HG03108 (cell line): ENCODE data around the gene AUTS2.

ENCODE experiments used
- ATAC-seq: cut with Tn5 transposase; IDR thresholded peaks from one replicate; pipeline ENCODE4 v1.9.1; 2021; ENCODE audit warnings: moderate library complexity; ENCODE audit not compliant: unreplicated experiment

The AUTS2 gene

DNA sequence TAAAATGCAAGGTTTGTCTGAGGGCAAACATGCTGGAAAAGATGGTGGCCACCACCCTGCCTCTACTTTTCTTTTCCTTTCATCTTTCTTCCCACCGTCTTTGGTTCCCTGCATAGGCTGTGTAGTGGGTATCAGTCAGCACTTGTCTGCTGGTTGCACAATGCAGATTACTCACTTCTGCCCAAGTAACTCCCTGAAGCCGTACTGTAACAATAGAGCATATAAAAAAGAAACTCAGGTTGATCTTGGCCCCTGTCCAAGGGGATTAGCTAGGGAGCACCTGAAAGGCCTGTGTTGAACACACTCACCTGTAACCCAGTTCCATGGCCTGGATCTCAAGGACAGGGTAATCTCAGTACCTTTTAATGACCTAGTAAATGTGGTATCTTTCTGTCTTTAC, 1000.7 kb downstream of the AUTS2 start:
- no peak for ATAC-seq

DNA sequence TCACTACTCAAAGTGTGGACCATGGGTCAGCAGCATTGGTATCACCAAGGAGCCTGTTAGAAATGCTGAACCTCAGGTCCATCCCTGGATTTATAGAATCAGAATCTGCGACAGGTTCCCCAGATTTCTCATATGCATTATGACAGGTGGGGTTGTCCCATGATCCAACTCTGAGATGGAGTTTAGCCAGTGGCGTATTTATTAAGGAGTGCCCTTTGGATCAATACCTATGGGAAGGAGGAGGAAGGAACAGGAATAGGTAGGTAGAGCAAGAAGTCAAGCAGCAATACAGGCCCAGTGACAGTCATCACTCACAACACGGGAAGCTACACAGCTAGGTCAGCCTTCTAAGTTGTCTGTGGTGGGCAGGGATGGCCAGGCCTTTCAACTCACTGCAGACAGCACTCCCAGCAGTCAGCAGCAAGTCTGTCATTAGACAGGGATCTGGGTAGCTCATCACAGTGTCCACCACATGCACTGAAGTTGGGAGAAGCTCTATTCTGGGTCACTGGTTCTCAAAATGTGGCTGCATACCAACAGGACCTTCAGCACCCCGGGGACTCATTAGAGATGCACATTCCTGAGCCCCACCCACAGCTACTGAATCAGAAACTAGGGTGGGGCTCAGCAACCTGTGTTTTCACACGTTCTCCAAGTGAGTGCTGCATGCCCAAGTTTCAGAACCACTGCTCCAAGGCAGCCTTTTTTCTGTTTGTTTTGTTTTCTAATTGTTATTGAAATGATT, 1001.3 kb downstream of the AUTS2 start:
- no peak for ATAC-seq

DNA sequence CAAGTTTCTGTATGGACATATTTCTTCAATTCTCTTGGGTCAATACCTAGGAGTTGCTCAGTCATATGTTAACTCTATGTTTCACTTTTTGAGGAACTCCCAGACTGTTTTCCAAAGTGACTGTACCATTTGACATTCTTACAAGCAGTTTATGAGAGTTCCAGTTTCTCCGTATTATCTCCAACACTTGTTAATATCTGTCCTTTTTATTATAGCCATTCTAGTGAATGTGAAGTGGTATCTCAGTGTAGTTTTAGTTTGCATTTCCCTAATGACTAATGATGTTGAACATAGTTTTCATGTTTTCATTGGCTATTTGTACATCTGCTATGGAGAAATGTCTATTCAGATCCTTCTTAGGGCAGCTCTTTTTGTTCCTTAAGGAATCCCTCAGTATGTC, 1002.7 kb downstream of the AUTS2 start:
- no peak for ATAC-seq

DNA sequence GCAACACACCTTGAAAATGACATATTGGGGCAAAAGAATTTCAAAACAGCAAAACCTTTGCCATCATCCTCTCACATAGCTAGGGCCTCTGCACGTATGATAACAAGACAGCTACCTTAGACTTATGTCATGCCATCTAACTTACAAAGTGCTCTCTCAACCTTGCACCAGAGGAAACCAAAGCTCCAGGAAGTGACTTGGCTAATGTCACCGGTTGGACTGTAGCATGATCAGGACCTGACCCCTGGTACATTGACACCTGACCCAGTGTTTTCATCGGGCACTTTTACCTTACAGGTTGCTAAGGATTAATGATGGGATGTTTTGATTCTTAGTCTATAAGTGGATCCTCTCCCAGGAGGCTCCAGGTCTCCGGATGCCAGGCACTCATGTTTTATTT, 1003.8 kb downstream of the AUTS2 start:
- no peak for ATAC-seq

DNA sequence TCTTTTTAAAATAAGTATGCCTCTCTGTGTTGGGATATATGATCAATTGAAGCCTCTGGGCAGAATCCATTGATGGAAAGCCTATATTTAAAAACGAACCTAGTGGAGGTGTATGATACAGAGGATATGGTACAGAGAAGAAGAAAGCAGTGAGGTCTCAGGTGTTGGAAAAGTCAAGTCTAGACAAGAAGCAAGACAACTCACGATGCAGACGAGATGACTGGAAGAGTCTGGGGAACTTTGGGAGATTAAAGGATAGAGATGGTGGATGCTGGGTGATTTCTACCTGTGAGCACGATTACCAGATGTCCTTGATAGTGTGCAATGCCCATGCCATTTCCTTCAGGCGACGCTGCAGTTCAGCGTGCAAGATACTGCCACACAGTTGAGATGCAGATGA, 1009.0 kb downstream of the AUTS2 start:
- ATAC-seq: no peak

DNA sequence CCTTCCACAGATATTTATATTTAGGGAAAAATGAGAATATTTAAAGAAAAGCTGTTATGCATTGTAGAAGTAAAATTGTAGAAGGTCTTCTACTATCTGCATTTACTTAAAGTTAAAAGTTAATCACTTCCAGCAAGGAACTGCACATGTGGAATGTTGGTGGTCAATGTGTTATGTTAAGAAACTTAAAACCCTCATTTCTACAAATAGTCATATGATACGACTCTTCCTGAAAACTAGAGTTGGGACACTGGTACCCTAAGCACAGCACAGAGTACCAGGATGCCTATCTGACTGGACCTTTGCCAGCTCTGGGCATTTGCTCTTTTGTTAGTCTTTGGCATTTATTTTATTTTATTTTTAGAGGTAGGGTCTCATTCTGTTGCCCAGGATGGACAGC, 1009.5 kb downstream of the AUTS2 start:
- ATAC-seq: no peak

DNA sequence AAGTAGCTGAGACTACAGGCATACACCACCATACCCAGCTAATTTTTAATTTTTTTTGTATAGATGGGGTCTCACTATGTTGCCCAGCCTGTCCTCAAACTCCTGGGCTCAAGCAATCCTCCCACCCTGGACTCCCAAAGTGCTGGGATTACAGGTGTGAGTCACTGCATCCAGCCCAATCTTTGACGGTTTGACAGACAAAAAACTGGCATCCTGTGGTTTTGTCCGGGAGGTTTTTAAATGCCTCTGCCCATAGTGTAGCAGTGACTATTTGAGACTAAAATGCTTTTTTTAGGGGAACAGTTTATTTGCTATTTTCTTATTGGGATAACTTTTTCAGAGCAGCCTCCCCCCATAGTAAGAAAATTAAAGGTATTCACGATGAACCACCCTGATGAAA, 1010.0 kb downstream of the AUTS2 start:
- ATAC-seq: no peak

DNA sequence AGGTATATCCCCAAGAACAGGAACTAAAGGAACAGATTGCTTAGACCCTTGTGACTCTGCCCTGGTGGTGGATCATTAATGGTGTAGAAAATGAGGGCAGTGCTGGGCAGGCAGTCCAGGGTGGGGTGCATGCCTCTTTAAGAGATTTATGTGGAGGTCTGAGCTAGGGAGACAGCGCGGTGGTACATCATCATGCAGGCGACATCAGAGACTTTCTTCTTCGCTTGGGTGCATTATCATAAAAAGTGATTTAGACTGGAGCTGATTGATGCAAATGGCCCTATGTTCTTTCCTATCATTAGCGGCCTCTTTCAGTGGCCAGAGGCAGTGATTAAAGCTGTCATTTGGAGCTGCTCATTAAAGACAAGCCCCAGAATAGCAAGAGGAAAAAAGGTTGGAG, 1014.5 kb downstream of the AUTS2 start:
- ATAC-seq: no peak

DNA sequence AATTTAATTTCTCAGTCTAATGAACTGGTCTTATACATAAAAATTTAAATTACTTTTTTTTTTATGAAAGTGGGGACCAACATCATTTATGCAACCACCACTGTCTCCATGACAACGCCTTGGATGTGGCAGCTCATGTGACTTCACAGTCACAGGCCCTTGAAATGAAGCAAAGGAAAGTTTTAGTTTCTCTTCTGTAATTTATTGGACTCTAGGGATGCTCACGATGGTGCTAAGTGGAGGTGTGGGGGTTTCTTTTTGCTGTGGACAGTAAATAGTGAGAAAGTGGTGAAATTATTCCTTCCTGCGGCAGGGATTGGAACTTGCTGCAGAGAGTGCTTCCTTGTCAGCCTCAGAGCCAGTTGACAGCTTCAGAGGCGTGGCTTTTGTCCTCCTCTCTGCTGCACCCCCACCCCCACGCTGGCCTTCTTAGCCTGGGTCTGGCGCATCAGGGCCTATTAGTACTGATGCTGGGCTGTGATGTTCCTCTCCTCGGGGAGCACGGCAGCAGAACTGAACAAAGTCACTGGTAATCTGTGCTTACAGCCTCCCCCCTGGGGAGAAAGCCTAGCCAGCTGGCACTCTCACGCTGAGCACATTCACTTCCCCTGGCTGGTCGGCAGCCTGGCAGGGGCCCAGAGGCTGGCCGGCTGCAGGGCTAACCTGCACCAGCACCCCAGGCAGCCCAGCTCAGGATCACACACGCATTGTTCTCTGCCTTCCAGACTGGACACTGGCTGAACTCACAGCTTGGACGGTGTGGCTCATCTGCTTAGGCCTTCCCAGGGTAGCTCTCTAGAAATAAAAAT, 1016.2 kb downstream of the AUTS2 start:
- ATAC-seq: no peak

DNA sequence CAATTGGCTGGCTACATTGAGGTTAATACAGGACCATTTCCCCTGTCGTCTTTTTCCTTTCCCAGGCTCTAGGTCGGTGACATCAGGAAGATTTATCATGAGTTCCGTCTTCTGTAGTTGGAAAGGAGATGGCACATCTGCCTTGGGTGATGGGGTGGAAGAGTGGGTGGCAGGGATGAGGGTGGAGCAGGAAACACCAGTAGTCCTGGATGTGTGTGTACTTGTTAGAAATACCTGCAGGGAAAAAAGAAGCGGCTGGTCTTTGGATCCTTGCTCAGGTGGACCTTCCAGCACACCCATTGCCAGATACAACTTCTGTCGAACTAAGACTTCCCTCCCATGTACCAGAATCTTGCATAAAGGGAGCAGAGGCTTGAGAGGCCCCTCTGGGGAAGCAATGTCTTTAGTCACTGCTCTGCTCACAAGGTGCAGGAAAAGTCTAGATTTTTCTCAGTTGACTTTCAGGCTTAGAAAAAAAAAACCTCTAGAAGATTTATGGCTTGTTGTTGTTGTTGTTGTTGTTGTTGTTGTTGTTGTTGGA, 1016.9 kb downstream of the AUTS2 start:
- no peak for ATAC-seq

DNA sequence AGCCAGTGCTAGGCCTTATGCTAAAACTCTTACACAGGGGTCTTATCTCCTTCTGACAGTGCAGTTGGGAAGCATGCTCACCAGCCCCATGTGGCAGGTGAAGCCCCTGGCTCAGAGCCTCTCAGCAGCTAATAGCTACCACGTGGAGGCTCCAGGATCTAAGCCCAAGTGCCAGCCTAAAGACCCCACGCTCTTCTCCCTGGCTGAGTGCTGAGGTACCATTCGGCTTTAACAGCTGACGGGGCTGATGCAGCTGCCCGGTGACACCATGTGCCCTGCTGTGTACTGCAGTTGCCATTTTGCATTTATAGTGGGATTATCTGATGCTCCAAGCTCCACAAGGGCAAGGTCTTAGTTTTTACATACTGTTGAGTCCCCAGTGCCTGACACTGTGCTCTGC, 1017.9 kb downstream of the AUTS2 start:
- ATAC-seq: no peak

DNA sequence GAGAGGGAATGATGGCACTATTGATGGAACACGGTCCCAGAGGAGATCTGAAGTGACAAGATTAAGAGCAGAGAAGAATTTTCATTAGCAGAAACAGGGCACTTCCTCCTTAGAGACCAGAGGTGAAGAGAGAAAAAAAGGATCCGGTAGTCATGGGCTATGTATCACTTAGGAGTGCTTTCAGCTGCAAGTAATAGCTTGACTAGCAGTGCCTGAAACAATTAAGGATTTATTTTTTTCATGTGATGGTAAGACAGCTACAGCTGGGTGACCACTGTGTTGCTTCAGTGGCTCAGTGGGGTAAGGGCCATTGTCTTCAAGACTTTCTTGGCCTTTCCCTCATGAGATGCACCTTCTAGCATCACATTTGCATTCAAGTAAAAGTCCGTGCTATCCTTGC, 1018.5 kb downstream of the AUTS2 start:
- ATAC-seq: no peak

DNA sequence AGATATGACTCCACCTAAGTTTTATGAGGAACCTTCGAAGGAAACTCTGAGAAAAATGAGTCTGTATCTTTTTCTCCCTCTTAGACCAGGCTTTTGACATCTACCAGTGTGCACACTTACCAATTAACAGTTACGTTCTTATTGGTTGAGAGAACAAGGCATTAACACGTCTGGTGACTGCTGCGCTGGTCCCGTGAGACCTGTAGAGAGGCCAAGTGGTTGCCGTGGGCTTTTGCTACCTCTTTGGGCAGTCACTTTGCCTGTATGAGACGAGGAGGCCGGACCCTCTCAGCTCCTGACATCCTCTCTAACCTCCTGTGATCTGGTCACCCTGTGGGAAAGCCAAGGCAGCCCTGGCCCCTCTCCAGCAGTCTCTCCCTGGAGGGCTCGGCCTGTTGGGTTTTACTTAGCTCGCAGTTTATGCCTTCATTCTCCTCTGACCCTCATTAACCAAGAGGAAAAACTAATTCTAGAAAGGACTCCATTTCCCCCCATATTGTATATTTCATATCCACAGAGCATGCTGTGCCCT, 1019.8 kb downstream of the AUTS2 start:
- no peak for ATAC-seq

DNA sequence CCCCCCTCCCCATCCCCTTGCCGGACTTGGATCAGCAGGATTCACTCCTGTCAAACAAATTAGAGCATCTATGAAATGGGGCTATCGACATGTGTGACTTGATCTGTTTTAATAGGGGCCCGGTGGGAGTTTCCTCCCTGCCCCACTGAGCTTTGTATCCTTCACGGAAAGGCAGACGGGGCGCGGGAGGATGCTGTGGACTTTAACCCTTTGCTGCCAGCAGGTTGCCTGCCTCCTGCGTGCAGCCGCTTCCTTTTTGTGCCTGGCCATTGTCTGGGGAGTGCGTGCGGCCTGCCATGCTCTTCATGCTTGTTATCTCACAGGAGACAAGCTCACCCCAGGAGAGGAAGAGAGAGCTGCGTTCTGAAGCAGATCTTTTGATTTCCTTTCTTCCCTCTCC, 1020.9 kb downstream of the AUTS2 start:
- ATAC-seq: no peak

DNA sequence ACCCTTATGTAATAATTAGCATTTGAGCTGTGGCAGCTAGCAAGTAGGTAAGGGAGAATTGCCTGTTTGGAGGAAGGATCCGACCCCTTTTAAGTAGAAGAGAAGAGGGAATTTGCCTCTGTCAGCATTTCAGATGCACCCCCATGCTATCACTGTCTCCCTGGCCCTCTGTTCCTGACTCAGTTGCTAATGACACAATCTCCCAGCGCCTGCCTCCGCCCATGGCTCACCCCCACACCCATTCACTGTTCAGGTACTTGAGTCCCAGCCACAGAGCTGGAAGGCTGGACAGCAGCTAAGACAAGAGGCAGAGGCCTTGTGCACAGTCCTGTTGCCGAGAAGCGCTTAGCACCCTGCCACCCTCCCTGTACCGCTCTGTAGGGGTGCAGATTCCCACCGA, 1021.4 kb downstream of the AUTS2 start:
- no peak for ATAC-seq

DNA sequence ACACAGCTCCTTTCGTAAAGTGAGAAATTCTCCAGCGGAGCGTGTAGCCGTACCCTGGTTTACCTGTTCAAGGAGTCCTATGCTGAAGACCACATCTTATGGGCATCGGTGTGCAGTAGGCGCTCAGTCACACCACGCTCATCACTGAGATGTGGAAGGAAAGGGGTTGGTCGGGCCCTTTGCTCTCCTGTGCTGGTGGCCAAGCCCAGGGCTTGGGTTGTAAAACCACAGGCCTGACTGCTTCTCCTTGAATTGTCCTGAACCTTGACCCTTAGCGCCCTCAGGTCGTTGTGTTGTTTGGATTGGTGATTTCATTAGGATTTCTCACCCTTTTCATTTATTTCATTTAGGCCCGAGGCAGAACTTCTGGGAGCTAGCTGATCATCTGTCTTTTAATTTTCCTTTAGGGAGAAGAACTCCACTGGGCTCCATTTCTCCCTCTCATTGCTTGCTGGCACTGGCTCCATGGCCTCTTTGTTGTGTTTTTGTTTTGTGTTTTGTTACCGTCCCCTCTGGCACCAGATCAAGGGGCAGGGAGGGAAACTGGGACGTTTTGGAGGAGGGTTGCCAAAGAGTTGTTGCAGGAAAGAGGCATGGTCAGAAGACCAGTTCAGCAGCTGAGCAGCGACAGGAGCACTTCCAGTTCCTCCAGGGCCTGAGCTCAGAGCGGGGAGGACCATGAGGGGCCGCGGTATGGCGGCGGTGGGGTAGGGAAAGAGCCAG, 1022.2 kb downstream of the AUTS2 start:
- ATAC-seq: no peak

DNA sequence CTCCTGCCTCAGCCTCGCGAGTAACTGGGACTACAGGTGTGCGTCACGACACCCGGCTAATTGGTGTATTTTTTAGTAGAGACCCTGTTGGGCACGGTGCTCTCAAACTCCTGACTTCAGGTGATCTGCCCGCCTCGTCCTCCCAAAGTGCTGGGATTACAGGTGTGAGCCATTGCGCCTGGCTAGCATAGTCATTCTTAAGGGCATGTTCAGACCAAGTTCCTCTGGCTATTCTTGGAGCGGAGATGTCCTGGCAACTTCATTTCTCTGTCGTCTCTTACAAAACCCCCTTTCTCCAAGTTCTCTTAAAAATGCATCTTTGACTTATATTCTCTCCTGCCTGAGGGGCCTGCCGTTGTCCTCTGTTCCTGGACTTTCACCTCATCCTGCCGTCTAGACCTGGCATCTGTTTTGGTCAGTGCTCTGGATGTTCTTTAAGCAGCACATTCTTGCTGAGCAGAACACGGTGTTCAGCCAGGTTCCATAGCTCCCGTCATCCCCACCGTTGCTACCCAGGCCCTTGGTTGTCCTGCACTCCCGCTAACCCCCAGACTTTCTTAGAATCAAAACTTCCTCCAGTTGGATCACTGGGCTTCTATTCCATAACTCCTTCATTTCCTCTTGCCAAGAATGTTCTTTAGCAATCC, 1023.8 kb downstream of the AUTS2 start:
- no peak for ATAC-seq

DNA sequence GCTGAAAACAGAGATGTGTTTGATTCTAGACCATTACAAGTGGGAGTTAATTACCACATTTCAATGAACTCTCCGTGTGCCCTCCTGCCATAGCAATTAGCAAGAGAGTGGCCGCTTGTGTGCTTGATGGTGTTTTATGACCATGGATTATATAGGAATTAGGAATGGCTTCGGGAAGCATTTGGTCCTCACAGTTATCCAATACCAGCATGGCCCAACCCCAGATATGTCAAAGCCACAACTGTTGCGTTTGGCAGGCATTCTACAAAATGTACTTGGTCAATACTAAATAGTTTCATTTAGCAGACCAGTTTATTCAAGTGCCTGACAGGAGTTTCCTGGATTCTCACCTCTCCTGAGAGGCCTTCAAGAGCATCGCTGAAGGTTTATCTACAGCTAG, 1024.7 kb downstream of the AUTS2 start:
- ATAC-seq: no peak

DNA sequence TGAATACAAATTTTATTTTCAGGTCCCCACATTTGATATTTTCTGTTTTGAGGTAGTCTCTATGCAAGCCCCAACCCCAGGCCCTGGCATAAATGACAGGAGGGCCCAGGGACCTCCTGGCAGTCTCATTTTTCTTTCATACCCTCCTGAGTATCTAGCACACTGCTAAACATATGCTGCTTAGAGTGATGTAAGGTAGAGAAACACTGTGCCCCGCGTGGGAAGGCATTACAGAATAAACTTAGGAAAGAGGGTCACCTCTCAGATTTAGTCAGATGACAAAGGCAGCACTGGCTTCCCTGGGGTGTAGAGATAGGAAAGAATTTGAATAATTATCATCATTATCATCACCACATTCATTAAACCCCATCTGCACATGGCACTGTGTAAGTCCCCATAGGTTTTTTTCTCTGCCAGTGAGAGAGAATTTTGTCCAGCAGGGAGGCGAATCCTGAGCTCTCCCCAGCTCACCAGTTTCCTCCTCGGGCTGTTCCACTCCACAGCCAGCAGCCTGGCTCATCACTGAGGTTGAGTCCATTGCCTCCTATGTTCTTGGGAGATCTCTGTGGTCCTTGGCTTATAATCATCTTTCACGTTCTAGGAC, 1026.3 kb downstream of the AUTS2 start:
- no peak for ATAC-seq

DNA sequence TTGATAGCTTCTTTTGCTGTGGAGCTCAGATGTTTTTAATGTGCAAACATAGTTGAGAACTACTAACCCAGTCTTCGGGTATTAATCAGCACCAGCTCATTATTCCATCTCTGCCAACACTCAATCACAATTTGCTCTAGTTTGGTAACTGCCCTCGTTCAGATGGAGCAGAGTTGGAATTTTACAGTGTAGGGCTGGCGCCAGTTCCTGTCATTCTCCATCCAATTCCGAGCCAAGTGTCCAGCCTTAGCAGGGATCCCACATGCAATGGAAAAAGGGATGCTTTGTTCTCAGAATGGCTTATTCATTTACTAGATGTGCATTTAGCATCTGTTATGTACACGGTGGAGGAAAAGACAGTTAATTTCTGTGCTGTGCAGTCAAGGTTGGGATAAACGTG, 1029.2 kb downstream of the AUTS2 start:
- ATAC-seq: no peak

DNA sequence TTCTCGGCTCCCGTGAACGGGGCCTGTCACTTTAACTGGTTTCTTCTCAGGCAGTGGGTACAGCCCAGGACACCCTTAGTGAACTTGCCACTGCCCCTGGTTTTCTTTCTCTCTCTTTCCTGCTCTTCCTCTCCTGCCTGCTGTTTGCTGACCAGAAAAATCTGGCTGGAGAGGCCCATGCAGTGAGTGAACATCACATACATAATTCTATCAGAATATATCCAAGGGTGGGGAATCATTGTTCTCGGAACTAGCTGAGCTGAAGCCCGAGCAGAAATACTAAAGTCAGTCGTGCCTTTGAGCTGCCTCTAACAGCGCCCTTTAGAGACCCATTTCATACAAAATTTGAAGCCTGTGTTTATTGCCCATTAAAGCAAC, 1032.2 kb downstream of the AUTS2 start:
- no peak for ATAC-seq
